Endothelial cell of umbilical vein (primary cell): ENCODE data around the gene KLHL6. TPM values are rescaled to one million over a fixed set of nuclear protein-coding genes. Genes with fewer than 3 reads are reported as not detected.
"Not testable (repeated sequence)": the region's sequence is repeated elsewhere in the genome, so short reads cannot be mapped to it uniquely, and the experiment has no call there.

Experiments used
- BruUV-seq: library from RNA; stranded (reverse); fragments of 400-500 nt; replicated peaks from 2 replicates; lab custom pipeline; 2021; lab: Mats Ljungman, UMichigan
- CTCF ChIA-PET: fragments of 300-600, 350-600 bp; sonication (Branson Sonifier 250); formaldehyde crosslinking; loops from one replicate; lab custom pipeline; 2021; ENCODE audit warnings: antibody characterized with exemption, inconsistent platforms; lab: Charles Lee
- POLR2A ChIA-PET: fragments of 300-600, 350-600 bp; sonication (Branson Sonifier 250); formaldehyde crosslinking; loops from one replicate; lab custom pipeline; 2021; ENCODE audit warnings: antibody characterized with exemption, inconsistent platforms; lab: Charles Lee
- DNase-seq: peaks from one replicate; pipeline ENCODE4 v3.0.0-alpha.2; 2011; ENCODE audit warnings: low read depth, low spot score
- FAIRE-seq: peaks from 2 replicates; lab custom pipeline; 2011; peaks lifted over from hg19 to GRCh38; lab: Jason Lieb, UNC
- H2AFZ ChIP-seq: 2 replicates; pipeline ENCODE4 v1.6.0; 2012; ENCODE audit warnings: low read depth, low read length, control low read depth, inconsistent platforms
- H3K27ac ChIP-seq: 2 replicates; pipeline ENCODE4 v1.5.1; 2011; ENCODE audit warnings: low read depth, mild to moderate bottlenecking, control low read depth, low read length, moderate library complexity; ENCODE audit not compliant: insufficient read depth
- H3K27me3 ChIP-seq, 2 experiments: 2 replicates each; pipeline versions ENCODE4 v1.6.0 to v1.6.1; 2011; ENCODE audit warnings: low read length in 2 of 2, mixed read lengths in 1 of 2; ENCODE audit not compliant: control insufficient read depth in 2 of 2, insufficient read depth in 2 of 2
- H3K36me3 ChIP-seq, 2 experiments: 2 replicates in 1 of 2; 3 replicates in 1 of 2; pipeline ENCODE4 v1.5.1; 2011; ENCODE audit warnings: low read length in 2 of 2, mild to moderate bottlenecking in 1 of 2, moderate library complexity in 1 of 2; ENCODE audit not compliant: control insufficient read depth in 2 of 2, insufficient read depth in 2 of 2; ENCODE audit errors: extremely low read depth in 1 of 2
- H3K4me1 ChIP-seq: 3 replicates; pipeline ENCODE4 v1.5.1; 2011; ENCODE audit warnings: mild to moderate bottlenecking, low read length; ENCODE audit not compliant: control insufficient read depth, insufficient read depth; ENCODE audit errors: extremely low read depth
- H3K4me2 ChIP-seq: 2 replicates; pipeline ENCODE4 v1.6.1; 2011; ENCODE audit warnings: low read length, control low read depth, mixed read lengths; ENCODE audit not compliant: insufficient read depth
- H3K4me3 ChIP-seq, 3 experiments: fragments of 200-600 bp in 1 of 3; sonication (generic), shearing (Covaris generic) in 1 of 3; replicated peaks in 1 of 3; 2 replicates each; pipeline ENCODE4 v1.5.1; 2011 to 2016; ENCODE audit warnings: control low read depth in 3 of 3, low read length in 3 of 3, mild to moderate bottlenecking in 2 of 3, inconsistent platforms in 1 of 3, low read depth in 1 of 3, moderate library complexity in 1 of 3; ENCODE audit not compliant: insufficient read depth in 1 of 3
- H3K79me2 ChIP-seq: 2 replicates; pipeline ENCODE4 v1.6.0; 2012; ENCODE audit warnings: low read length, inconsistent platforms; ENCODE audit not compliant: control insufficient read depth, insufficient read depth
- H3K9ac ChIP-seq: replicated peaks from 2 replicates; pipeline ENCODE3; 2011; ENCODE audit warnings: low read length, control low read depth; ENCODE audit not compliant: insufficient read depth; ENCODE audit errors: extremely low read depth
- H3K9me1 ChIP-seq: replicated peaks from 3 replicates; pipeline ENCODE4 v1.6.0; 2011; ENCODE audit warnings: mild to moderate bottlenecking, low read length; ENCODE audit not compliant: control insufficient read depth, insufficient read depth; ENCODE audit errors: extremely low read depth
- H3K9me3 ChIP-seq: replicated peaks from 2 replicates; pipeline ENCODE4 v1.5.1; 2012; ENCODE audit warnings: low read length, inconsistent platforms; ENCODE audit not compliant: control insufficient read depth, insufficient read depth
- H4K20me1 ChIP-seq: replicated peaks from 2 replicates; pipeline ENCODE3; 2011; ENCODE audit warnings: mild to moderate bottlenecking, low read length; ENCODE audit not compliant: control insufficient read depth, insufficient read depth; ENCODE audit errors: extremely low read depth
- CTCF ChIP-seq, 2 donors: IDR thresholded peaks; 1 replicate in 1 of 2; 2 replicates in 1 of 2; pipeline ENCODE4 v1.5.1; 2011; ENCODE audit warnings: low read length in 2 of 2, mild to moderate bottlenecking in 2 of 2, moderate library complexity in 2 of 2, control low read depth in 1 of 2, inconsistent platforms in 1 of 2, low read depth in 1 of 2; ENCODE audit not compliant: insufficient read depth in 1 of 2; ENCODE audit errors: extremely low read depth in 1 of 2
- EZH2 ChIP-seq: IDR thresholded peaks from 2 replicates; pipeline ENCODE4 v1.6.1; 2012; ENCODE audit warnings: borderline replicate concordance, low read depth, mild to moderate bottlenecking, moderate library complexity, low read length, inconsistent platforms; ENCODE audit not compliant: severe bottlenecking
- FOS ChIP-seq: IDR thresholded peaks from 2 replicates; pipeline ENCODE4 v1.6.1; 2011; ENCODE audit warnings: mild to moderate bottlenecking, low read length, moderate library complexity, borderline replicate concordance; ENCODE audit not compliant: insufficient read depth
- GATA2 ChIP-seq: IDR thresholded peaks from 2 replicates; pipeline ENCODE4 v1.7.0; 2011; ENCODE audit warnings: low read depth, mild to moderate bottlenecking, moderate library complexity, mixed read lengths, low read length; ENCODE audit not compliant: insufficient read length, insufficient read depth
- JUN ChIP-seq: IDR thresholded peaks from 2 replicates; pipeline ENCODE4 v1.6.1; 2011; ENCODE audit warnings: borderline replicate concordance, low read depth; ENCODE audit not compliant: insufficient read length, insufficient read depth
- MYC ChIP-seq: IDR thresholded peaks from one replicate; pipeline ENCODE4 v1.6.1; 2011; ENCODE audit warnings: mild to moderate bottlenecking, low read depth, low read length
- POLR2A ChIP-seq: IDR thresholded peaks from 2 replicates; pipeline ENCODE4 v1.6.1; 2012; ENCODE audit warnings: low read depth, mild to moderate bottlenecking, control low read depth, low read length
- POLR2AphosphoS5 ChIP-seq: IDR thresholded peaks from 2 replicates; pipeline ENCODE4 v1.6.1; 2012; ENCODE audit warnings: low read depth, mild to moderate bottlenecking, control low read depth, low read length, moderate library complexity; ENCODE audit not compliant: insufficient read depth
- dilution Hi-C: fragments of 300-500 bp; cut with MboI; formaldehyde crosslinking; loops from one replicate; pipeline ENCODE4 v1.15.0; 2019; ENCODE audit warnings: low sequenced_read_pairs; ENCODE audit not compliant: extremely low pct_ligation_motif_present
- intact Hi-C: fragments of 100-400 bp; cut with micrococcal nuclease; formaldehyde crosslinking; loops from one replicate; pipeline ENCODE4 v1.10.0; 2022
- polyA plus RNA-seq, 4 experiments: library from polyadenylated mRNA; depleted of rRNA in 3 of 4; stranded (reverse) in 3 of 4; unstranded in 1 of 4; fragments of >200 nt; gene quantifications; 2 replicates each; pipeline versions ENCODE4 v1.2.1 to v1.2.3, GENCODE V29; 2011 to 2012; ENCODE audit warnings: missing spikeins in 1 of 4
- total RNA-seq: library from RNA; stranded (reverse); gene quantifications from 2 replicates; pipeline ENCODE4 v1.2.3, GENCODE V29; 2021
- TF ChIP-seq, protein P1 (sequence below): IDR thresholded peaks from 2 replicates; pipeline ENCODE4 v1.6.1; 2011; ENCODE audit not compliant: insufficient read depth, insufficient read length

KLHL6 gene
- total and polyA plus RNA-seq, 2 donors (not counting 3 experiments of a cell fraction or from before 2014, with no cell fraction given) = 5.7 to 12.6 TPM

- no peak overlapping the region for H3K4me3 ChIP-seq
- no peak for TF ChIP-seq FOS
- TF ChIP-seq POLR2A = no peak
- TF ChIP-seq JUN = no peak
- no peak for TF ChIP-seq POLR2AphosphoS5
- no peak for TF ChIP-seq EZH2
- TF ChIP-seq MYC = no peak
- TF ChIP-seq CTCF (IDR thresholded peaks at IDR 0.05; ENCODE audit: extremely low read depth in 1 of 2, insufficient read depth in 1 of 2, low read depth in 1 of 2, low read length in 2 of 2) = no peak
- TF ChIP-seq, protein P1, sequence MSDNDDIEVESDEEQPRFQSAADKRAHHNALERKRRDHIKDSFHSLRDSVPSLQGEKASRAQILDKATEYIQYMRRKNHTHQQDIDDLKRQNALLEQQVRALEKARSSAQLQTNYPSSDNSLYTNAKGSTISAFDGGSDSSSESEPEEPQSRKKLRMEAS = no peak
- TF ChIP-seq GATA2 = no peak
- no peaks in the 10 kb centered on the region for H3K9me3 ChIP-seq
- ChIA-PET CTCF (no interaction called here), POLR2A (no interaction called here)
- no TSS peak for BruUV-seq
- H3K36me3 ChIP-seq = no peaks in the 10 kb centered on the region
- no peak overlapping the region for H3K27ac ChIP-seq
- dilution Hi-C loops (no loop called here), intact Hi-C loops (no loop called here)
- no peaks in the 10 kb centered on the region for H3K27me3 ChIP-seq
- no peak for FAIRE-seq
- no peak overlapping the region for H2AFZ ChIP-seq
- no peak overlapping the region for H3K9ac ChIP-seq
- H3K9me1 ChIP-seq = no peaks in the 10 kb centered on the region
- H3K4me1 ChIP-seq = peaks cover 39% of the 10 kb centered on the region
- DNase-seq = no peak
- no peak overlapping the region for H3K4me2 ChIP-seq
- no peaks in the 10 kb centered on the region for H3K79me2 ChIP-seq
- no peaks in the 10 kb centered on the region for H4K20me1 ChIP-seq
Observed at GRCh38 chr3:183529185-183529584, 26.3 kb downstream of the KLHL6 start.

- H3K9me1 ChIP-seq, H3K9ac ChIP-seq, H3K27me3 ChIP-seq, dilution Hi-C loops, H3K27ac ChIP-seq, H3K4me3 ChIP-seq, H4K20me1 ChIP-seq, H3K9me3 ChIP-seq, POLR2A ChIA-PET, FAIRE-seq, H2AFZ ChIP-seq, H3K36me3 ChIP-seq, H3K4me2 ChIP-seq, intact Hi-C loops, DNase-seq, BruUV-seq, H3K79me2 ChIP-seq: not testable (repeated sequence)
- H3K4me1 ChIP-seq = peaks cover 42% of the 10 kb centered on the region
- CTCF ChIA-PET = interaction anchor here (1.9 to 2.4 kb wide), 2 partner anchors 12 to 49 kb away, joined by 7 to 8 read pairs; no protein-coding TSS in a partner anchor
Observed at GRCh38 chr3:183528758-183529157, 26.7 kb downstream of the KLHL6 start.
